Lung (tissue), 12 donors: Measurements from ENCODE around the gene MTUS2. TPM values are rescaled to one million over a fixed set of nuclear protein-coding genes. Genes with fewer than 3 reads are reported as not detected.

Experiments used
- ATAC-seq: fragments of 200-7000 bp; cut with Tn5 transposase; one replicate; pipeline ENCODE4 v1.9.1; 2020; ENCODE audit warnings: moderate number of reproducible peaks; ENCODE audit not compliant: insufficient read depth, low FRiP score
- DNase-seq, 3 donors: peaks; one replicate each; pipeline ENCODE4 v3.0.0-alpha.2; 2013 to 2017
- H3K27ac ChIP-seq, 2 donors: one replicate each; pipeline ENCODE4 v1.5.1; 2013; ENCODE audit warnings: mild to moderate bottlenecking in 2 of 2, moderate library complexity in 2 of 2, control low read depth in 1 of 2, inconsistent platforms in 1 of 2, low read depth in 1 of 2, low read length in 1 of 2
- H3K27me3 ChIP-seq, 3 donors: one replicate each; pipeline ENCODE4 v1.5.1; 2013; ENCODE audit warnings: low read length in 2 of 3; ENCODE audit not compliant: control insufficient read depth in 3 of 3, insufficient read depth in 3 of 3
- H3K36me3 ChIP-seq, 4 donors: one replicate each; pipeline ENCODE4 v1.5.1; 2013; ENCODE audit warnings: low read length in 4 of 4, mild to moderate bottlenecking in 1 of 4, moderate library complexity in 1 of 4; ENCODE audit not compliant: control insufficient read depth in 4 of 4, insufficient read depth in 4 of 4
- H3K4me1 ChIP-seq, 5 donors: one replicate each; pipeline ENCODE4 v1.5.1; 2013; ENCODE audit warnings: low read length in 5 of 5, mild to moderate bottlenecking in 2 of 5, moderate library complexity in 1 of 5; ENCODE audit not compliant: control insufficient read depth in 5 of 5, insufficient read depth in 5 of 5
- H3K4me3 ChIP-seq: one replicate; pipeline ENCODE4 v1.5.1; 2013; ENCODE audit warnings: mild to moderate bottlenecking, control low read depth, moderate library complexity
- H3K9ac ChIP-seq, 2 donors: one replicate each; pipeline ENCODE4 v1.5.1; 2013; ENCODE audit warnings: low read length in 2 of 2, control low read depth in 1 of 2; ENCODE audit not compliant: insufficient read depth in 1 of 2
- H3K9me3 ChIP-seq, 4 donors: one replicate each; pipeline ENCODE4 v1.5.1; 2013; ENCODE audit warnings: low read length in 3 of 4, mild to moderate bottlenecking in 1 of 4, moderate library complexity in 1 of 4; ENCODE audit not compliant: control insufficient read depth in 4 of 4, insufficient read depth in 3 of 4
- CTCF ChIP-seq: IDR thresholded peaks from 2 replicates; pipeline ENCODE4 v1.5.1; 2012; ENCODE audit warnings: mild to moderate bottlenecking; ENCODE audit errors: control extremely low read depth, extremely low read depth
- WGBS, 2 donors: extraction: QIAGEN DNeasy Blood & Tissue Kit; methylation state at CpG; one replicate each; pipeline ENCODE4 v1.1.7; 2013; 5-methylcytosine and 5-hydroxymethylcytosine counted together
- polyA plus RNA-seq, 2 donors: library from polyadenylated mRNA; stranded (reverse); fragments of 200-250 nt; gene quantifications; one replicate each; pipeline ENCODE4 v1.2.1, GENCODE V29; 2013
- total RNA-seq, 2 donors: library from RNA; depleted of rRNA in 1 of 2; stranded (reverse); fragments of >200 nt in 1 of 2; gene quantifications; one replicate each; pipeline ENCODE4 v1.2.1, GENCODE V29; 2014 to 2021
- donor health status: control.
- donor health status: control.
- donor health status: Bipolar disorder and iron deficiency.
- donor health status: healthy.
- donor health status: DM: yes; HTN: yes; CAD: no.

The MTUS2 gene
- total and polyA plus RNA-seq, 4 donors: 0.03 to 0.54 (median 0.08) TPM

DNA sequence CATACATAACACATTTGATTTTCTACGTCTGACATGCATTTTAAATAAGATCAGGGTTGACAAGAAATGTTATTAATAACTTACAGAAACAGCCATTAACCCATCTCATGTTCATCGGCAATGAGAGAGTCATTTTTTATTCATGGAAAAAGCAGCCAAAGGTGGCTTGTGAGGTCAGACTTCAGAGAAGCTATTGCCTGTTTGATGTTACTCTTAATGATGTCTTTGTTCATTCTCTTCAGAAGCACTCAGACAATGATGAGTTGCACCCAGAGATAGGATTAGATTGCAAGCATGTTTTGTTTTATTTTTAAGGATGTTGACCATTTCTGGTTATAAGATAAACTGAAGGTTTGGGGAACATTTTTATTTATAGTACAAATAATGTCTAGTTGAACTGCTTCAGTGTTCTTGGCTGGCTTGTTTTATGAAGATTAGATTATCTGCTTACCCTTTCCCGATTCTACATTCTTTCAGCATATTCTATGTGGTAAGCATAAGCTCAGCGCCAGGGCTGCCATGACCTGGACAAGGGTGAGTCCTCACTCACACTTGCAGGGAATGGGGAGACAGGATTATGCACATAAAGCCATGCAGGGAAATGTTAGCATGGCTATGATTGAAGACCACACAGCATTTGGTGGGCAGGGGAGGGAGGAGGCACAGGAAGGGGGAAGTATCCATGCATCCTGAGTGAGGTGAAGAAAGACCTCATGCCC, 288.1 kb downstream of the MTUS2 start:
- Histone ChIP-seq H3K27ac (no peak overlapping the region), H3K9ac (no peak overlapping the region), H3K27me3 (no peaks in the 10 kb centered on the region), H3K36me3 (no peaks in the 10 kb centered on the region), H3K4me1 (peaks cover 0 to 14% (median 0%) of the 10 kb centered on the region in 5 donors), H3K9me3 (no peaks in the 10 kb centered on the region), H3K4me3 (no peak overlapping the region)
- DNase-seq (no peak), ATAC-seq (no peak)
- 49 to 72% methylated on average over 4 of the region's 4 CpGs for WGBS, 2 donors
- no peak for TF ChIP-seq CTCF

DNA sequence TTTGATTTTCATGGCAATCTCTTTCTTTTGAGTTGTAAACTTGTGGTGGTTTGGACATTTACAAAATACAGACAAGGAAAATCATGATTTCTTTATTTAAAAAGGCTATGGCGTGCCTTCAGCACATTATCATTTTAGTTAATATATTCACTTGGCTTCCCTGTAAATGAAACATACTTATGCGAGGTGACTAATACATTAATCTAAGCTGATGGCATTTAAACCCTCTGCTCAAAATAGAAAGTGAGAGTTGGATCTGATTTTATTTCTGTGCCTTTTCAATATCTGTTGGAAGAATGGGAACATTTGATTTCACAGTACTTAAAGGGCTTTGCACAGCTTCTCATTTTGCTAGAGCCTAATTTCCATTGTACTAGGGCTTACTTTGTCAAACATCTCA, 289.8 kb downstream of the MTUS2 start:
- Histone ChIP-seq H3K36me3 (no peaks in the 10 kb centered on the region), H3K4me1 (peaks cover 0 to 14% (median 0%) of the 10 kb centered on the region in 5 donors), H3K27me3 (no peaks in the 10 kb centered on the region), H3K9me3 (no peaks in the 10 kb centered on the region), H3K4me3 (no peak overlapping the region), H3K27ac (peak overlapping the region in 1 of 2 donors; percentile 70), H3K9ac (no peak overlapping the region)
- ATAC-seq (no peak), DNase-seq (no peak)
- 79 to 89% methylated on average over 2 of the region's 2 CpGs for WGBS, 2 donors
- TF ChIP-seq CTCF: no peak

GRCh38 chr13:29111446-29111845, 291.3 kb downstream of the MTUS2 start:
- H3K27ac ChIP-seq: no peak overlapping the region
- DNase-seq: peak in 2 of 3 donors; percentile 5 to 17
- H3K4me3 ChIP-seq: no peak overlapping the region
- 88 to 93% methylated on average over 2 of the region's 2 CpGs for WGBS, 2 donors
- no peak overlapping the region for H3K9ac ChIP-seq
- H3K4me1 ChIP-seq: peaks cover 0 to 14% (median 0%) of the 10 kb centered on the region in 5 donors
- H3K9me3 ChIP-seq: no peaks in the 10 kb centered on the region
- H3K27me3 ChIP-seq: no peaks in the 10 kb centered on the region
- no peak for ATAC-seq
- no peaks in the 10 kb centered on the region for H3K36me3 ChIP-seq
- no peak for TF ChIP-seq CTCF

- 89 to 100% methylated on average over 1 of the region's 1 CpG for WGBS, 2 donors
- H3K27me3 ChIP-seq: no peaks in the 10 kb centered on the region
- no peak for DNase-seq
- no peak for TF ChIP-seq CTCF
- no peak overlapping the region for H3K9ac ChIP-seq
- peaks cover 0 to 4% (median 0%) of the 10 kb centered on the region in 4 donors for H3K9me3 ChIP-seq
- no peak overlapping the region for H3K4me3 ChIP-seq
- H3K36me3 ChIP-seq: no peaks in the 10 kb centered on the region
- no peak overlapping the region for H3K27ac ChIP-seq
- no peak for ATAC-seq
- peaks cover 0 to 3% (median 0%) of the 10 kb centered on the region in 5 donors for H3K4me1 ChIP-seq
Observed at GRCh38 chr13:29115842-29116241, 295.7 kb downstream of the MTUS2 start.
